HepG2 (cell line): Measurements from ENCODE around the gene FSTL1.

ENCODE experiments used
- CENPT ChIP-seq: sonication (generic); formaldehyde crosslinking; IDR thresholded peaks from 2 replicates; pipeline ENCODE4 v1.8.0; 2022; ENCODE audit warnings: low read depth, mild to moderate bottlenecking, moderate library complexity, missing genetic modification reagents
- CTCF ChIP-seq: sonication (generic); formaldehyde crosslinking; IDR thresholded peaks from 2 replicates; pipeline ENCODE4 v1.5.0; 2020; ENCODE audit warnings: mild to moderate bottlenecking, missing genetic modification reagents, moderate library complexity
- EZH2 ChIP-seq: conservative IDR thresholded peaks from 2 replicates; pipeline ENCODE4 v1.6.1; 2012; ENCODE audit warnings: mild to moderate bottlenecking, low read depth, low read length, moderate library complexity
- FOXJ3 ChIP-seq: sonication (generic); formaldehyde crosslinking; IDR thresholded peaks from 2 replicates; pipeline ENCODE4 v1.4.0; 2020; ENCODE audit warnings: missing genetic modification reagents, mild to moderate bottlenecking, borderline replicate concordance
- PBX3 ChIP-seq: sonication (generic); formaldehyde crosslinking; IDR thresholded peaks from 2 replicates; pipeline ENCODE4 v1.8.1; 2023; ENCODE audit warnings: missing genetic modification reagents, inconsistent platforms, borderline replicate concordance
- SAP130 ChIP-seq: IDR thresholded peaks from 2 replicates; pipeline ENCODE4 v1.6.1; 2016; ENCODE audit warnings: low read depth
- SETDB1 ChIP-seq: sonication (generic); formaldehyde crosslinking; IDR thresholded peaks from 2 replicates; pipeline ENCODE4 v1.5.1; 2020; ENCODE audit warnings: missing genetic modification reagents, mild to moderate bottlenecking, borderline replicate concordance
- ZBTB21 ChIP-seq: sonication (generic); formaldehyde crosslinking; IDR thresholded peaks from 2 replicates; pipeline ENCODE4 v1.4.0; 2020; ENCODE audit warnings: missing genetic modification reagents
- ZBTB33 ChIP-seq: sonication (generic); formaldehyde crosslinking; IDR thresholded peaks from 2 replicates; pipeline ENCODE4 v1.4.0; 2020; ENCODE audit warnings: missing genetic modification reagents
- ZNF274 ChIP-seq: sonication (generic); formaldehyde crosslinking; IDR thresholded peaks from 2 replicates; pipeline ENCODE4 v1.5.1; 2020; ENCODE audit warnings: mild to moderate bottlenecking, missing genetic modification reagents
- ZUFSP ChIP-seq: sonication (generic); formaldehyde crosslinking; IDR thresholded peaks from 2 replicates; pipeline ENCODE4 v1.9.0; 2021; ENCODE audit warnings: missing genetic modification reagents, mild to moderate bottlenecking, borderline replicate concordance

- no peak for TF ChIP-seq CTCF (CRISPR knock-in tag)
- no peak for TF ChIP-seq EZH2
- TF ChIP-seq ZUFSP: no peak
- TF ChIP-seq ZBTB21 (CRISPR knock-in tag): no peak
- TF ChIP-seq SAP130: no peak
- no peak for TF ChIP-seq ZNF274
- TF ChIP-seq PBX3 (CRISPR knock-in tag): no peak
- TF ChIP-seq SETDB1 (CRISPR knock-in tag): no peak
- TF ChIP-seq FOXJ3 (CRISPR knock-in tag): no peak
- TF ChIP-seq ZBTB33: no peak
- TF ChIP-seq CENPT (CRISPR knock-in tag): no peak
These were observed 26.3 kb downstream of the FSTL1 start for GRCh38 chr3:120424506-120424905.
